D721Med (cell line): ENCODE results near the gene CCNYL1.
"Not testable (repeated sequence)": the region's sequence is repeated elsewhere in the genome, so short reads cannot be mapped to it uniquely, and the experiment has no call there.

Source experiments
- DNase-seq: peaks from one replicate; pipeline ENCODE4 v3.0.0; 2011; ENCODE audit warnings: low spot score; ENCODE audit not compliant: insufficient read length
- FAIRE-seq: peaks from 2 replicates; lab custom pipeline; 2011; peaks lifted over from hg19 to GRCh38; lab: Jason Lieb, UNC
- TF ChIP-seq, protein P1 (sequence below): IDR thresholded peaks from 2 replicates; pipeline ENCODE4 v1.5.1; 2012; ENCODE audit warnings: mild to moderate bottlenecking, control low read depth; ENCODE audit not compliant: insufficient read depth; ENCODE audit errors: missing control alignments

Gene CCNYL1

GRCh38 chr2:207704078-207704477 is 7.4 kb upstream of the CCNYL1 start:
- DNase-seq (no peak), FAIRE-seq (no peak)
- TF ChIP-seq, protein P1, sequence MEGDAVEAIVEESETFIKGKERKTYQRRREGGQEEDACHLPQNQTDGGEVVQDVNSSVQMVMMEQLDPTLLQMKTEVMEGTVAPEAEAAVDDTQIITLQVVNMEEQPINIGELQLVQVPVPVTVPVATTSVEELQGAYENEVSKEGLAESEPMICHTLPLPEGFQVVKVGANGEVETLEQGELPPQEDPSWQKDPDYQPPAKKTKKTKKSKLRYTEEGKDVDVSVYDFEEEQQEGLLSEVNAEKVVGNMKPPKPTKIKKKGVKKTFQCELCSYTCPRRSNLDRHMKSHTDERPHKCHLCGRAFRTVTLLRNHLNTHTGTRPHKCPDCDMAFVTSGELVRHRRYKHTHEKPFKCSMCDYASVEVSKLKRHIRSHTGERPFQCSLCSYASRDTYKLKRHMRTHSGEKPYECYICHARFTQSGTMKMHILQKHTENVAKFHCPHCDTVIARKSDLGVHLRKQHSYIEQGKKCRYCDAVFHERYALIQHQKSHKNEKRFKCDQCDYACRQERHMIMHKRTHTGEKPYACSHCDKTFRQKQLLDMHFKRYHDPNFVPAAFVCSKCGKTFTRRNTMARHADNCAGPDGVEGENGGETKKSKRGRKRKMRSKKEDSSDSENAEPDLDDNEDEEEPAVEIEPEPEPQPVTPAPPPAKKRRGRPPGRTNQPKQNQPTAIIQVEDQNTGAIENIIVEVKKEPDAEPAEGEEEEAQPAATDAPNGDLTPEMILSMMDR: no peak

GRCh38 chr2:207704671-207705070 is 6.8 kb upstream of the CCNYL1 start:
- TF ChIP-seq, protein P1: no peak
- DNase-seq: no peak
- FAIRE-seq: no peak

DNA sequence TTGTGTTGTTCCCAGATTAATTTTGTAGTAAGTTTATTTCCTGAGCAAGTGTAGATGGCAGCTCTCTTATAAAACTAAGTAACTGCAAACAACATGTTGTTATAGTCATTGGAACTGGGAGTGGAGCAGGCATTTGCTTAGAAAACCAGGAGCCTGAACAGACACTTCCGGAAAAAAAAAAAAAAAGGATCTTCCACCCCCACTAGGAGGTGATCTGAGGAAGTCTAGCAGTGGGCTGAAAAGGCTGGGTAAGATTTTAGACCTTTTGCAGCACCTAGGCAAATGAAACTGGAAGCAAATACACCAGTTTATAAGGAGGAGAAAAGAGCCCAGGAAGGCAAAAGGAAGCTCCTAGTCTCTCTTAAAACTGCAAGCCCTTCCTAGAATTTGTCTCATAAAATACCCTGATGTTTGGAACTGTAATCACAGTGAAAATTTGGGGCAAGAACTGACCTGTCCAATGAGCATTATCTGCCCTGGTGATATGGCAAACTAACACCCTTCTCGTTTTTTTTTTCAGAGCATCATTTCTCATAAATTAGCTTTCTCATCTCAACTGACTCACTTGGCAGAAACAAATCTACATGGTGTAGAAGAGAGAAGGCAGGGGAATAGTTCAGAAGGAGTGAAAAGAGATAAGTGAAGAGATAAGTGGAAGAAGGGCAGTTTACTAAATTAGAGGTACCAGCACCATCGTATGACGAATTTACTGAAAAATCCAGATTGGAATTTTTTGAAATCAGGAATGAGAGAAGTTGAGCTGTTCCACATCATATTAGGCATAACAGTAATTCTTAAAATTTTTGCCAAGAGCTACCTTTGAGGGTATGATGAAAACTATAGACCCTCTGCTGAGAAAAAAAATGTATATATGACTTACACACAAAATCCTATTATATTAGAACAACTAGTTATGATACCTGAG is 4.2 kb upstream of the CCNYL1 start:
- TF ChIP-seq, protein P1: no peak
- FAIRE-seq: no peak
- DNase-seq: no peak

GRCh38 chr2:207711750-207712530 is 500 bp downstream of the CCNYL1 start:
- TF ChIP-seq, protein P1: no peak
- FAIRE-seq: no peak
- no peak for DNase-seq

DNA sequence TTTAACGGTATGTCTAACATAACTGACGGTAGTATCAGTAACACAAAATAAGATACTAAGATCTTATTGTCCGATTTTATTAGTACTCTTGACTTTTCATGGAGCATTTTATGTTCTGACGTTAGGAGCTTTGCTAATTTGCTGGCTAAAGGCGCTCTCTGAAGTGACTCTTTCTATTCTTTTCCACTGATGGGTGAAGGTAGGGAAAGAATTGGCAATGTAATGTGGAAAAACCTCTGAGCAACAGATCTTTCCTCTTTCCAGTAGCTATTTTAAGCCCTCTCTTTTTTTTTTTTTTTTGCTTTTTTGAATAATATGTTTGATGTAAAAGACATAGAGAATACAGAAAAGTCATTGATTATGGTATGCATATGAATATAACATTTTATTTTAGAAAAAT is 4.6 kb downstream of the CCNYL1 start:
- TF ChIP-seq, protein P1: no peak
- FAIRE-seq (no peak), DNase-seq (no peak)

DNA sequence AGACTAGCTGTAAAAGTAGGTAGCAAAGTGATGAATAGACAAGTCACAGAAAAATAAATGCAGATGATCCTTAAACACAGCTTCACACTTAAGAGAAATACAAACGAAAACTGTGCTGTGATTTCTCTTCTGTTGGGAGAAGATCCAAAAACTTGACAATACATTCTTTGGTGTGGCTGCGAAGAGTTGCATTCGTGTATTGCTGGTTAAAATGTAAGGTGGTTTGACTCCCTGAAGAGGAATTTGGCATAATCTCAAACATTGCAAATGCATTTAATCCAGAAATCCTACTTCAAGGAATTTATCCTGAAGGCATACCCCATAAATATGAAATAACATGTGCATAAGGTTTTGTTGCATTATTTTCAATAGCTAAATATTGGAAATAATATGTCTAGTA is 7.1 kb downstream of the CCNYL1 start:
- FAIRE-seq (no peak), DNase-seq (no peak)
- TF ChIP-seq, protein P1: no peak

DNA sequence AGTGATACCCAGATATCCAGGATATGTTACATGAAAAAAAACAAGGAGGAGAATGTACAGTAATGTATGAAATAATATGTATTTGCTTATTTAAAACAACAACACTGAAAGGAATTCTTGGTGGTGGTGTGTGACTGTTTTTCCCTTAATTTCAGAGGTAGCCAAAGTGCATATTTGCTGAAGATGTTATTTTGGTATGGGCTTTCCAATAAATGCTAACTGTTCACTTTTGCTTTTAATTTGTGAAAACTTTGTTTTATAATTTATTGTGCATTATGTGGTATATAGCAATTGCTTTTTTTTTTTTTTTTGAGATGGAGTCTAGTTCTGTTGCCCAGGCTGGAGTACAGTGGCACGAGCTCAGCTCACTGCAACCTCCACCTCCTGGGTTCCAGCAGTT is 7.6 kb downstream of the CCNYL1 start:
- TF ChIP-seq, protein P1: no peak
- no peak for DNase-seq
- FAIRE-seq: no peak

DNA sequence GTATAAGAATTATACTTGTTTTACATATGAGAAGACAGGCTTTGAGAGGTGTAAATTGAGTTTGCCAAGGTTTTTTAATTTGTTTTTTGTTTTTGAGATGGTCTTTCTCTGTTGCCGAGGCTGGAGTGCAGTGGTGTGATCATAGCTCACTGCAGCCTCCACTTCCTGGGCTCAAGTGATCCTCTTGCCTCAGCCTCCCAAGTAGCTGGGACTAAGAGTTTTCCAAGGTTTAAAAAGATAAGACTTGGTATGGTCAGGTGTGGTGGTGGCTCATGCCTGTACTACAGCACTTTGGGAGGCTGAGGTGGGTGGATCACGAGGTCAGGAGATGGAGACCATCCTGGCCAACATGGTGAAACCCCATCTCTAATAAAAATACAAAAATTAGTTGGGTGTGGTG is 8.2 kb downstream of the CCNYL1 start:
- FAIRE-seq, DNase-seq: not testable (repeated sequence)
